Endodermal cell (in vitro differentiated cells): Measurements from ENCODE around the gene PFKL. TPM values are rescaled to one million over a fixed set of nuclear protein-coding genes. Genes with fewer than 3 reads are reported as not detected.

Experiments
- DNase-seq: peaks from one replicate; pipeline ENCODE4 v3.0.0-alpha.2; 2017
- H3K27ac ChIP-seq: 2 replicates; pipeline ENCODE4 v1.5.1; 2013; ENCODE audit warnings: mild to moderate bottlenecking, low read depth, low read length, moderate library complexity
- H3K27me3 ChIP-seq: 2 replicates; pipeline ENCODE4 v1.6.1; 2013; ENCODE audit warnings: mild to moderate bottlenecking, low read length, moderate library complexity; ENCODE audit not compliant: insufficient read depth, control insufficient read depth, poor library complexity, severe bottlenecking
- H3K36me3 ChIP-seq: 2 replicates; pipeline ENCODE4 v1.7.0; 2013; ENCODE audit warnings: mild to moderate bottlenecking, low read length, moderate library complexity; ENCODE audit not compliant: control insufficient read depth, insufficient read depth
- H3K4me1 ChIP-seq: one replicate; pipeline ENCODE4 v1.7.0; 2013; ENCODE audit warnings: low read length; ENCODE audit not compliant: control insufficient read depth, insufficient read depth
- H3K4me3 ChIP-seq: 2 replicates; pipeline ENCODE4 v1.5.1; 2013; ENCODE audit warnings: mild to moderate bottlenecking, low read length, moderate library complexity
- H3K9ac ChIP-seq: 2 replicates; pipeline ENCODE4 v1.6.1; 2013; ENCODE audit warnings: mild to moderate bottlenecking, low read length, moderate library complexity; ENCODE audit not compliant: poor library complexity, severe bottlenecking; ENCODE audit errors: extremely low read depth
- H3K9me3 ChIP-seq: 2 replicates; pipeline ENCODE4 v1.6.1; 2013; ENCODE audit warnings: mild to moderate bottlenecking, low read length, moderate library complexity; ENCODE audit not compliant: control insufficient read depth
- H3K27ac Mint-ChIP-seq: 2 replicates; pipeline ENCODE4 v1.8.0; 2020; ENCODE audit warnings: mixed read lengths
- H3K27me3 Mint-ChIP-seq: 2 replicates; pipeline ENCODE4 v1.8.0; 2021; ENCODE audit warnings: mild to moderate bottlenecking, mixed read lengths; ENCODE audit not compliant: insufficient read depth
- H3K36me3 Mint-ChIP-seq: 2 replicates; pipeline ENCODE4 v1.8.0; 2020; ENCODE audit warnings: low read depth, mixed read lengths
- H3K4me1 Mint-ChIP-seq: 2 replicates; pipeline ENCODE4 v1.8.0; 2020; ENCODE audit warnings: mixed read lengths
- H3K4me3 Mint-ChIP-seq: 2 replicates; pipeline ENCODE4 v1.8.0; 2020; ENCODE audit warnings: mild to moderate bottlenecking, moderate library complexity, mixed read lengths
- H3K9me3 Mint-ChIP-seq: 2 replicates; pipeline ENCODE4 v1.8.0; 2020; ENCODE audit warnings: mild to moderate bottlenecking, mixed read lengths
- CTCF ChIP-seq: fragments of 200-600 bp; sonication (generic); conservative IDR thresholded peaks from 2 replicates; pipeline ENCODE4 v1.5.0; 2021; ENCODE audit warnings: antibody characterized with exemption, mild to moderate bottlenecking
- WGBS, 2 experiments: methylation state at CpG; one replicate each; pipeline versions ENCODE4 v1.1.5 to v1.1.7; 2013; ENCODE audit warnings: missing lambda C conversion rate in 2 of 2, mixed read lengths in 1 of 2; ENCODE audit not compliant: insufficient coverage in 1 of 2, insufficient read length in 1 of 2; 5-methylcytosine and 5-hydroxymethylcytosine counted together
- total RNA-seq, 2 donors: library from RNA; stranded (reverse); fragmentation: NEBNext Ultra II Directional in 1 of 2; extraction: Animal tissue kit (Norgen Biotek cat#: 25700) in 1 of 2; gene quantifications; 2 replicates in 1 of 2; 3 replicates in 1 of 2; pipeline ENCODE4 v1.2.1, GENCODE V29; 2021

The PFKL gene
- total RNA-seq, 2 donors from 2014 or later: 195 to 198 TPM

- DNase-seq: no peak
- H3K27me3 ChIP-seq: no peaks in the 10 kb centered on the region
- H3K4me1 Mint-ChIP-seq: peaks cover 12% of the 10 kb centered on the region
- TF ChIP-seq CTCF: no peak
- no peak overlapping the region for H3K27ac ChIP-seq
- no peaks in the 10 kb centered on the region for H3K4me1 ChIP-seq
- no peak overlapping the region for H3K27ac Mint-ChIP-seq
- H3K4me3 Mint-ChIP-seq: no peak overlapping the region
- 91 to 97% methylated on average over 43 to 113 of the region's 113 CpGs for WGBS, 2 experiments
- H3K9me3 Mint-ChIP-seq: peaks cover 9% of the 10 kb centered on the region
- no peak overlapping the region for H3K4me3 ChIP-seq
- no peaks in the 10 kb centered on the region for H3K36me3 Mint-ChIP-seq
- H3K27me3 Mint-ChIP-seq: peaks cover 4% of the 10 kb centered on the region
- H3K9me3 ChIP-seq: peaks cover 8% of the 10 kb centered on the region
- H3K9ac ChIP-seq: no peak overlapping the region
- no peaks in the 10 kb centered on the region for H3K36me3 ChIP-seq
These were observed 50.3 kb downstream of the PFKL start for GRCh38 chr21:44349847-44350772.

- no peak overlapping the region for H3K27ac Mint-ChIP-seq
- peaks cover under 1% of the 10 kb centered on the region for H3K9me3 ChIP-seq
- H3K36me3 Mint-ChIP-seq: no peaks in the 10 kb centered on the region
- peaks cover 12% of the 10 kb centered on the region for H3K4me1 Mint-ChIP-seq
- H3K4me3 ChIP-seq: no peak overlapping the region
- no peak for DNase-seq
- TF ChIP-seq CTCF: no peak
- no peaks in the 10 kb centered on the region for H3K4me1 ChIP-seq
- H3K27ac ChIP-seq: no peak overlapping the region
- H3K27me3 Mint-ChIP-seq: peaks cover 4% of the 10 kb centered on the region
- no peak overlapping the region for H3K9ac ChIP-seq
- H3K36me3 ChIP-seq: no peaks in the 10 kb centered on the region
- H3K4me3 Mint-ChIP-seq: no peak overlapping the region
- peaks cover 3% of the 10 kb centered on the region for H3K9me3 Mint-ChIP-seq
- H3K27me3 ChIP-seq: no peaks in the 10 kb centered on the region
- WGBS, 2 experiments: 93 to 94% methylated on average over 29 to 42 of the region's 42 CpGs
These were observed 51.1 kb downstream of the PFKL start for GRCh38 chr21:44350773-44351481.

- 93 to 94% methylated on average over 13 to 18 of the region's 18 CpGs for WGBS, 2 experiments
- Mint-ChIP-seq H3K9me3 (peaks cover 3% of the 10 kb centered on the region), H3K36me3 (no peaks in the 10 kb centered on the region), H3K27me3 (peaks cover 4% of the 10 kb centered on the region), H3K4me1 (peaks cover 7% of the 10 kb centered on the region), H3K27ac (no peak overlapping the region), H3K4me3 (no peak overlapping the region)
- Histone ChIP-seq H3K9ac (no peak overlapping the region), H3K27me3 (no peaks in the 10 kb centered on the region), H3K27ac (no peak overlapping the region), H3K36me3 (no peaks in the 10 kb centered on the region), H3K9me3 (no peaks in the 10 kb centered on the region), H3K4me1 (no peaks in the 10 kb centered on the region), H3K4me3 (no peak overlapping the region)
- no peak for TF ChIP-seq CTCF
- DNase-seq: no peak
These were observed 51.8 kb downstream of the PFKL start for GRCh38 chr21:44351535-44352252.
